RWPE2 (cell line): ENCODE measurements around the gene SPPL3.

ENCODE experiments used
- ATAC-seq: fragments of 200-7000 bp; cut with Tn5 transposase; 3 replicates; pipeline ENCODE4 v1.9.1; 2021; ENCODE audit warnings: low read depth
- DNase-seq: peaks from one replicate; pipeline ENCODE4 v3.0.0-alpha.2; 2020; ENCODE audit warnings: low spot score
- H3K27ac ChIP-seq: fragments of 450-650 bp; 2 replicates; pipeline ENCODE4 v1.5.1; 2017; ENCODE audit warnings: mild to moderate bottlenecking; ENCODE audit not compliant: poor library complexity, severe bottlenecking
- H3K27me3 ChIP-seq: fragments of 250-450 bp; sonication (Bioruptor Pico); 2 replicates; pipeline ENCODE4 v1.5.1; 2021; ENCODE audit warnings: mild to moderate bottlenecking, moderate library complexity; ENCODE audit not compliant: insufficient read depth, poor library complexity, severe bottlenecking
- H3K36me3 ChIP-seq: fragments of 250-450 bp; sonication (Bioruptor Pico); 2 replicates; pipeline ENCODE4 v1.5.1; 2020; ENCODE audit warnings: low read depth, mild to moderate bottlenecking, moderate library complexity
- H3K4me1 ChIP-seq: fragments of 250-450 bp; sonication (Bioruptor Pico); 2 replicates; pipeline ENCODE4 v1.5.1; 2021; ENCODE audit warnings: mild to moderate bottlenecking, moderate library complexity; ENCODE audit not compliant: insufficient read depth, poor library complexity, severe bottlenecking
- H3K4me3 ChIP-seq: fragments of 250-450 bp; sonication (Bioruptor Pico); 2 replicates; pipeline ENCODE4 v1.5.1; 2021; ENCODE audit warnings: mild to moderate bottlenecking, moderate library complexity; ENCODE audit not compliant: severe bottlenecking
- H3K9me3 ChIP-seq: fragments of 250-450 bp; sonication (Bioruptor Pico); 2 replicates; pipeline ENCODE4 v1.5.1; 2021; ENCODE audit warnings: mild to moderate bottlenecking, moderate library complexity; ENCODE audit not compliant: severe bottlenecking
- TF ChIP-seq, protein P1 (sequence below): fragments of 450-650 bp; IDR thresholded peaks from one replicate; pipeline ENCODE4 v1.5.1; 2017; ENCODE audit warnings: mild to moderate bottlenecking, moderate library complexity; ENCODE audit not compliant: poor library complexity, severe bottlenecking

The SPPL3 gene

DNA sequence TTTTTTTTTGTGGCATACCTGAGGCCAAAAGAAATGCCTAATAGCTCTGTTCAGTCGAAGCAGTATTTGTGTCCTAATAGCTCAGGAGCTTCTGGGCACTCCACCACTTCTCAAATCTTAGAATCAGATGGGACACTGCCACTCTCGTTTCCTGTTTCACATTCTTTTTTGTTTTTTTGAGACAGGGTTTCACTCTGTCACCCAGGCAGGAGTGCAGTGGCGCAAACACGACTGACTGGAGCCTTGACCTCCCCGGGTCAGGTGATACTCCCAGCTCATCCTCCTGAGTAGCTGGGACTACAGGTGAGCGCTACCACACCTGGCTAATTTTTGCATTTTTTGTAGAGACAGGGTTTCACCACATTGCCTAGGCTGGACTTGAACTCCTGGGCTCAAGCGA is 52.7 kb downstream of the SPPL3 start:
- no peak overlapping the region for H3K27ac ChIP-seq
- H3K4me3 ChIP-seq = no peak overlapping the region
- H3K36me3 ChIP-seq = no peaks in the 10 kb centered on the region
- H3K9me3 ChIP-seq = no peaks in the 10 kb centered on the region
- H3K4me1 ChIP-seq = peaks cover 24% of the 10 kb centered on the region
- no peaks in the 10 kb centered on the region for H3K27me3 ChIP-seq
- TF ChIP-seq, protein P1, sequence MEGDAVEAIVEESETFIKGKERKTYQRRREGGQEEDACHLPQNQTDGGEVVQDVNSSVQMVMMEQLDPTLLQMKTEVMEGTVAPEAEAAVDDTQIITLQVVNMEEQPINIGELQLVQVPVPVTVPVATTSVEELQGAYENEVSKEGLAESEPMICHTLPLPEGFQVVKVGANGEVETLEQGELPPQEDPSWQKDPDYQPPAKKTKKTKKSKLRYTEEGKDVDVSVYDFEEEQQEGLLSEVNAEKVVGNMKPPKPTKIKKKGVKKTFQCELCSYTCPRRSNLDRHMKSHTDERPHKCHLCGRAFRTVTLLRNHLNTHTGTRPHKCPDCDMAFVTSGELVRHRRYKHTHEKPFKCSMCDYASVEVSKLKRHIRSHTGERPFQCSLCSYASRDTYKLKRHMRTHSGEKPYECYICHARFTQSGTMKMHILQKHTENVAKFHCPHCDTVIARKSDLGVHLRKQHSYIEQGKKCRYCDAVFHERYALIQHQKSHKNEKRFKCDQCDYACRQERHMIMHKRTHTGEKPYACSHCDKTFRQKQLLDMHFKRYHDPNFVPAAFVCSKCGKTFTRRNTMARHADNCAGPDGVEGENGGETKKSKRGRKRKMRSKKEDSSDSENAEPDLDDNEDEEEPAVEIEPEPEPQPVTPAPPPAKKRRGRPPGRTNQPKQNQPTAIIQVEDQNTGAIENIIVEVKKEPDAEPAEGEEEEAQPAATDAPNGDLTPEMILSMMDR = no peak
- DNase-seq = no peak
- ATAC-seq = no peak

DNA sequence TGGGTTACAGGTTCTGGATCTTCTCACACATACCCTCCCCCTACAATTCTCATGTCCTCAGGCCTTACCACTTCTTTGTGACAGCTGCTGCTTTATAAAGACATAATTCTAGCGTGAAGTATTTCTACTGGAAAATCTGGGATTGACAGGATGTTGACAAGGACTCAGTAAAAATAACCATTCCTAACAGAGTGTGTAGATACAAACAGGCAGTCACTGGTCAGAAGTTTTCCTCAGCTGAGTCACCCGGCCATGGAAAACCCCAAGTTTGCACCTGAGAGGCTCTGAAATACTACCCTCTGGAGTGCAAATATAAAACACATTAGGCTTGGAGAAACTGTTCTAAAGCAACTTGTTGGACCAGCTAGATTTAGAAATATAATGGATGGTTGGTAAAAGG is 54.4 kb downstream of the SPPL3 start:
- H3K9me3 ChIP-seq = no peaks in the 10 kb centered on the region
- H3K36me3 ChIP-seq = no peaks in the 10 kb centered on the region
- DNase-seq = no peak
- H3K27ac ChIP-seq = peak overlapping the region; percentile 44
- peak; percentile 97 for ATAC-seq
- H3K4me1 ChIP-seq = peaks cover 24% of the 10 kb centered on the region
- TF ChIP-seq, protein P1 = no peak
- H3K27me3 ChIP-seq = no peaks in the 10 kb centered on the region
- H3K4me3 ChIP-seq = no peak overlapping the region

DNA sequence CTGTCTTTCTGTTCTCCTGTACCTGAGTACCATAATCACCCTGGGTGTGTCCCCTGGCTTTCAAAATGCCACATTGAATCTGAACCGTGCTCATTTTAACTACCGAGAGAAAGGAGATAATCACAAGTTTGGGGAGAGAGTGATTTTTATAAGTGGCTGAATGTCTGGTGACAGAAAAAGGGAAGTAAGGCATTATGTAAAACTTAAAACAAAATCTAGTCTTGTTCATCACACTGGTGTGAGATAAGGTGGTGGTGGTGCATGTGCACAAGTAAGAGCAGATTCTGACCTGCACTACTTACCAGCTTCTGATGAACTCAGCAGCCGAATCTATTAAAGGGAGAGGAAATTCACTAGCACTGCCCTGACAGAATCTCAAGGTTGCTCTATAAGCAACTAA is 56.3 kb downstream of the SPPL3 start:
- H3K9me3 ChIP-seq = no peaks in the 10 kb centered on the region
- DNase-seq (no peak), ATAC-seq (no peak)
- no peaks in the 10 kb centered on the region for H3K36me3 ChIP-seq
- peaks cover 9% of the 10 kb centered on the region for H3K4me1 ChIP-seq
- no peak overlapping the region for H3K27ac ChIP-seq
- H3K27me3 ChIP-seq = no peaks in the 10 kb centered on the region
- TF ChIP-seq, protein P1 = no peak
- no peak overlapping the region for H3K4me3 ChIP-seq

DNA sequence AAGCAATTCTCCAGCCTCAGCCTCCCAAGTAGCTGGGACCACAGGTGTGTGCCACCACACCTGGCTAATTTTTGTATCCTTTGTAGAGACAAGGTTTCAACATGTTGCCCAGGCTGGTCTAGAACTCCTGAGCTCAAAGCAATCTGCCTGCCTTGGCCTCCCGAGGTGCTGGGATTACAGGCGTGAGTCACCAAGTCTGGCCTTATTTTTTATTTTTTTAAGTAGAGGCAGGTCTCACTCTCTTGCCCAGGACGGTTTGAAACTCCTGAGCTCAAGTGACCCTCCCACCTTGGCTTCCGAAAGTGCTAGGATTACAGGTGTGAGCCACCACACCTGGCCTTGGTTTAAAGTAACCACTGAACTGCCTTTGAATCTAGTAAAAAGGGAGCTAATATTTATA is 56.8 kb downstream of the SPPL3 start:
- H3K27ac ChIP-seq = no peak overlapping the region
- H3K4me1 ChIP-seq = peaks cover 8% of the 10 kb centered on the region
- TF ChIP-seq, protein P1 = no peak
- no peak overlapping the region for H3K4me3 ChIP-seq
- ATAC-seq = no peak
- H3K36me3 ChIP-seq = no peaks in the 10 kb centered on the region
- no peak for DNase-seq
- no peaks in the 10 kb centered on the region for H3K27me3 ChIP-seq
- no peaks in the 10 kb centered on the region for H3K9me3 ChIP-seq

DNA sequence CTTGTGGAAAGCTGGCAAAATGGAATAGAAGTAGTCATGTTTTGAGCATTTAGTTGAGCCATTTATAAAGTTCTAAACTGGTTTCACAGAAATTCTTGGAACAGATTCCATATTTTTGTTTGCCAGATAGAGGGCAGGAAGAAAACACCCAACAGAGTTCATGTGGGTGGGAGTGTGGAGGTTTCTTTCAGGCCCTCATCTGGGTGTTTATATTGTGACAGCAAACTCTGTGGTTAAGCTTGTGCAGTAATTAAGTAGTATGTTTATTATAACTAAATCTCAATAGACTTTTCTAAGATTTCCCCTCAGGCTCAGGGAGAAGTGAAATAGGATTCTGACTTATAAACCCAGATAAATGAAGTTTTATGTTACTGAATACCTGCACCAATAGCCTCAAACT is 57.4 kb downstream of the SPPL3 start:
- no peak overlapping the region for H3K4me3 ChIP-seq
- no peaks in the 10 kb centered on the region for H3K27me3 ChIP-seq
- DNase-seq (no peak), ATAC-seq (no peak)
- peaks cover 8% of the 10 kb centered on the region for H3K4me1 ChIP-seq
- H3K27ac ChIP-seq = no peak overlapping the region
- H3K36me3 ChIP-seq = no peaks in the 10 kb centered on the region
- TF ChIP-seq, protein P1 = no peak
- no peaks in the 10 kb centered on the region for H3K9me3 ChIP-seq
